ENCODE results near the gene ACTN4. TPM values are rescaled to one million over a fixed set of nuclear protein-coding genes. Genes with fewer than 3 reads are reported as not detected.

Gene ACTN4
- total RNA-seq, 2 donors from 2014 or later: 181 to 204 TPM

- Mint-ChIP-seq H3K27ac (no peak overlapping the region), H3K9me3 (no peaks in the 10 kb centered on the region), H3K36me3 (peaks cover 32 to 41% of the 10 kb centered on the region in 2 donors)
- DNase-seq (ENCODE audit: low spot score in 2 of 2) (no peak), ATAC-seq (no peak)
Observed at GRCh38 chr19:38653028-38653571, 5.7 kb downstream of the ACTN4 start.

- DNase-seq (ENCODE audit: low spot score in 2 of 2) (no peak), ATAC-seq (no peak)
- no peaks in the 10 kb centered on the region for H3K9me3 Mint-ChIP-seq
- peak overlapping the region; percentile 32 to 93 for H3K27ac Mint-ChIP-seq
- peaks cover 22 to 25% of the 10 kb centered on the region in 2 donors for H3K36me3 Mint-ChIP-seq
Observed at GRCh38 chr19:38654628-38655055, 7.2 kb downstream of the ACTN4 start.

GRCh38 chr19:38655148-38655824 lies 7.8 kb downstream of the ACTN4 start:
- ATAC-seq (peak; percentile 81 to 89), DNase-seq (ENCODE audit: low spot score in 2 of 2) (peak in 1 of 2 donors; percentile 33)
- Mint-ChIP-seq H3K36me3 (peaks cover 15 to 25% of the 10 kb centered on the region in 2 donors), H3K27ac (peak overlapping the region; percentile 93 to 94), H3K9me3 (no peaks in the 10 kb centered on the region)

- DNase-seq (ENCODE audit: low spot score in 2 of 2) (peak in 1 of 2 donors; percentile 53), ATAC-seq (peak; percentile 60 to 74)
- Mint-ChIP-seq H3K36me3 (peaks cover 15 to 33% of the 10 kb centered on the region in 2 donors), H3K27ac (peak overlapping the region; percentile 93 to 94), H3K9me3 (no peaks in the 10 kb centered on the region)
Observed at GRCh38 chr19:38656171-38656981, 8.9 kb downstream of the ACTN4 start.

- H3K36me3 Mint-ChIP-seq: peaks cover 10 to 26% of the 10 kb centered on the region in 2 donors
- H3K9me3 Mint-ChIP-seq: no peaks in the 10 kb centered on the region
- DNase-seq (ENCODE audit: low spot score in 2 of 2) (peak in 1 of 2 donors; percentile 29), ATAC-seq (peak; percentile 15 to 46)
- peak overlapping the region; percentile 93 to 94 for H3K27ac Mint-ChIP-seq
Observed at GRCh38 chr19:38657633-38658222, 10.3 kb downstream of the ACTN4 start.

- peaks cover 6 to 21% of the 10 kb centered on the region in 2 donors for H3K36me3 Mint-ChIP-seq
- H3K27ac Mint-ChIP-seq: peak overlapping the region; percentile 93 to 94
- H3K9me3 Mint-ChIP-seq: no peaks in the 10 kb centered on the region
- ATAC-seq: no peak
- DNase-seq (ENCODE audit: low spot score in 2 of 2): no peak
Observed at GRCh38 chr19:38658462-38659306, 11.2 kb downstream of the ACTN4 start.

- DNase-seq (ENCODE audit: low spot score in 2 of 2) (no peak), ATAC-seq (no peak)
- Mint-ChIP-seq H3K36me3 (peaks cover 5 to 9% of the 10 kb centered on the region in 2 donors), H3K9me3 (no peaks in the 10 kb centered on the region), H3K27ac (no peak overlapping the region)
Observed at GRCh38 chr19:38660724-38661123, 13.3 kb downstream of the ACTN4 start.

- Mint-ChIP-seq H3K36me3 (peaks cover 5 to 9% of the 10 kb centered on the region in 2 donors), H3K27ac (no peak overlapping the region), H3K9me3 (no peaks in the 10 kb centered on the region)
- DNase-seq (ENCODE audit: low spot score in 2 of 2): no peak
- no peak for ATAC-seq
Observed at GRCh38 chr19:38661136-38661535, 13.7 kb downstream of the ACTN4 start.

GRCh38 chr19:38661996-38662395 lies 14.5 kb downstream of the ACTN4 start:
- DNase-seq (ENCODE audit: low spot score in 2 of 2) (no peak), ATAC-seq (no peak)
- H3K27ac Mint-ChIP-seq: no peak overlapping the region
- H3K9me3 Mint-ChIP-seq: no peaks in the 10 kb centered on the region
- peaks cover 5 to 9% of the 10 kb centered on the region in 2 donors for H3K36me3 Mint-ChIP-seq

GRCh38 chr19:38662537-38663155 lies 15.2 kb downstream of the ACTN4 start:
- Mint-ChIP-seq H3K9me3 (no peaks in the 10 kb centered on the region), H3K27ac (no peak overlapping the region), H3K36me3 (peaks cover 5 to 9% of the 10 kb centered on the region in 2 donors)
- ATAC-seq (no peak), DNase-seq (ENCODE audit: low spot score in 2 of 2) (no peak)

GRCh38 chr19:38663156-38663651 lies 15.8 kb downstream of the ACTN4 start:
- Mint-ChIP-seq H3K27ac (no peak overlapping the region), H3K9me3 (no peaks in the 10 kb centered on the region), H3K36me3 (peaks cover 5 to 9% of the 10 kb centered on the region in 2 donors)
- no peak for DNase-seq (ENCODE audit: low spot score in 2 of 2)
- ATAC-seq: no peak

- no peak for DNase-seq (ENCODE audit: low spot score in 2 of 2)
- ATAC-seq: no peak
- Mint-ChIP-seq H3K9me3 (no peaks in the 10 kb centered on the region), H3K36me3 (peaks cover 0 to 9% of the 10 kb centered on the region in 2 donors), H3K27ac (no peak overlapping the region)
Observed at GRCh38 chr19:38663957-38664502, 16.6 kb downstream of the ACTN4 start.

GRCh38 chr19:38664503-38665211 lies 17.2 kb downstream of the ACTN4 start:
- DNase-seq (ENCODE audit: low spot score in 2 of 2) (no peak), ATAC-seq (no peak)
- Mint-ChIP-seq H3K9me3 (no peaks in the 10 kb centered on the region), H3K27ac (no peak overlapping the region), H3K36me3 (peaks cover 3 to 15% of the 10 kb centered on the region in 2 donors)

GRCh38 chr19:38665219-38665931 lies 17.9 kb downstream of the ACTN4 start:
- H3K9me3 Mint-ChIP-seq: no peaks in the 10 kb centered on the region
- H3K27ac Mint-ChIP-seq: no peak overlapping the region
- ATAC-seq (no peak), DNase-seq (ENCODE audit: low spot score in 2 of 2) (no peak)
- peaks cover 7 to 20% of the 10 kb centered on the region in 2 donors for H3K36me3 Mint-ChIP-seq
